ENCODE results near the gene UBE2R2.
"Not testable (repeated sequence)": the region's sequence is repeated elsewhere in the genome, so short reads cannot be mapped to it uniquely, and the experiment has no call there.

DNA sequence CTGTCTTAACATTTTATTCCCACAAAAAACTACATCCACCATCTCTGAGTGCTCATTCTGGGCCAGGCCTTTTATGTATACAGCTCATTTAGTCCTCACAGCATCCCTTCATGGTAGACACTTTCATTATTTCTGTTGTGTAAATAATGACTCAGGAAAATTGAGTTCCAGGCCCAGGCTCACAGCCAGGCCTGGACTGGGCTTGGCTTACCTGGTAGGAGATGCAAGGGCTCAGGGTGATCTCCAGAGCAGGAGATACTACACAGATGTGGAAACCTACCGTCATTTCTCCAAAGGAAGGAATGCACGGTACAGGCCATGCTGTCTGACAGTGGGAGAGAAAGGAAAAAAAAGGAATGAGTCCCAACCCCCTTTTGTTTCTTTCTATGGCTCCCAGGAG lies 9.8 kb upstream of the UBE2R2 start:
- not testable (repeated sequence) for TF ChIP-seq POLR2A (IDR thresholded peaks at IDR 0.05; ENCODE audit: control extremely low read depth in 1 of 2, low read depth in 2 of 2, low read length in 2 of 2); GABPA (IDR thresholded peaks at IDR 0.05; ENCODE audit: borderline replicate concordance, insufficient read depth, low read length); HDAC2 (IDR thresholded peaks at IDR 0.05; ENCODE audit: borderline replicate concordance in 1 of 2, low read depth in 2 of 2, low read length in 2 of 2); TAF7 (optimal IDR thresholded peaks at IDR 0.05; ENCODE audit: borderline replicate concordance, low read depth, low read length)
- TF ChIP-seq, protein P1, sequence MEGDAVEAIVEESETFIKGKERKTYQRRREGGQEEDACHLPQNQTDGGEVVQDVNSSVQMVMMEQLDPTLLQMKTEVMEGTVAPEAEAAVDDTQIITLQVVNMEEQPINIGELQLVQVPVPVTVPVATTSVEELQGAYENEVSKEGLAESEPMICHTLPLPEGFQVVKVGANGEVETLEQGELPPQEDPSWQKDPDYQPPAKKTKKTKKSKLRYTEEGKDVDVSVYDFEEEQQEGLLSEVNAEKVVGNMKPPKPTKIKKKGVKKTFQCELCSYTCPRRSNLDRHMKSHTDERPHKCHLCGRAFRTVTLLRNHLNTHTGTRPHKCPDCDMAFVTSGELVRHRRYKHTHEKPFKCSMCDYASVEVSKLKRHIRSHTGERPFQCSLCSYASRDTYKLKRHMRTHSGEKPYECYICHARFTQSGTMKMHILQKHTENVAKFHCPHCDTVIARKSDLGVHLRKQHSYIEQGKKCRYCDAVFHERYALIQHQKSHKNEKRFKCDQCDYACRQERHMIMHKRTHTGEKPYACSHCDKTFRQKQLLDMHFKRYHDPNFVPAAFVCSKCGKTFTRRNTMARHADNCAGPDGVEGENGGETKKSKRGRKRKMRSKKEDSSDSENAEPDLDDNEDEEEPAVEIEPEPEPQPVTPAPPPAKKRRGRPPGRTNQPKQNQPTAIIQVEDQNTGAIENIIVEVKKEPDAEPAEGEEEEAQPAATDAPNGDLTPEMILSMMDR (IDR thresholded peaks at IDR 0.05; ENCODE audit: control extremely low read depth in 1 of 3, insufficient read depth in 1 of 3, low read depth in 1 of 3, low read length in 3 of 3) = not testable (repeated sequence)
